ENCODE measurements around the gene MED13L.
A peak's percentile ranks its signal among the peaks of the same experiment; 100 is the strongest.
"Not testable (repeated sequence)": the region's sequence is repeated elsewhere in the genome, so short reads cannot be mapped to it uniquely, and the experiment has no call there.

The MED13L gene

DNA sequence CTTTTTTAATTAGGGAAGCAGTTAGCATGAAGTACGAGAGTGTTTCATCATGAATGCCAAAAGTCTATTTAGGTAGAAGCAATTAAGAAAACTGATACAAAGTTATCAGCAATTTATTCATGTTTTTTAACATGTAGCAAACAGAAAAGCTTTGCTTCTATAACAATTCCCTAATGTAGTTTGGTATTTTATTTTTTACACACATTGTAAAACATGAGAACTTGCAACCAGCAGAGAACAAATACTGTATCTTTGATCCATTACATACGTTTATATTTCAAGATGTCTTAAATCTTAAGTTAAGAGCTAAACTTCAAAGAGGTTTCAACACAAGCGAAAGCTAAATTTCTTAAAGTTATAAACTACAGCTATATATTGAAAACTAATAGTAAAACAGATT lies 39.3 kb downstream of the MED13L start:
- H3K4me1 Mint-ChIP-seq (ENCODE audit: low read depth), result peaks cover 25% of the 10 kb centered on the region
- H3K27me3 Mint-ChIP-seq (ENCODE audit: low read depth), result no peaks in the 10 kb centered on the region
- H3K4me3 Mint-ChIP-seq, result no peak overlapping the region

DNA sequence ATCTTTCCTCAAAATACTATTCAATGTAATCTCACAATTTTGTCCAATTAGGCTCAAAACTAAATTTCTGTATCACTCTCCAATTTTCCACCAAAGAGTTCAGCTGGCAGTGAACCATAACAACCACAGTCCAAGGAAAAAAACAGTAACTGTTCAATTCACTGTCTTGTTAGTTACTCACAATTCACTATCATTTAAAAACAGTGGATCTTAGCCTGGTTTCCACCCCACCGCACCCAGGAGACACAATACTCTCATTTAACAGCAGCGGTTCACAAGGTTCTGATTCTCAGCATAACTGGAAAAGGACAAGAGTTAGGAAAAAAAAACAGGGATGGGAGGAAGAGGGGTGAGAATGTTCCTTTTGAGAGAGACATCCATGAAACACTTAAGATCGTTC lies 40.5 kb downstream of the MED13L start:
- no peak overlapping the region for H3K4me3 Mint-ChIP-seq
- H3K36me3 Mint-ChIP-seq (ENCODE audit: low read depth), result no peaks in the 10 kb centered on the region
- no peaks in the 10 kb centered on the region for H3K9me3 Mint-ChIP-seq
- no peak overlapping the region for H3K27ac Mint-ChIP-seq
- peaks cover 23% of the 10 kb centered on the region for H3K4me1 Mint-ChIP-seq (ENCODE audit: low read depth)
- no peaks in the 10 kb centered on the region for H3K27me3 Mint-ChIP-seq (ENCODE audit: low read depth)

More for the DNA sequence above, 39.3 kb downstream of the MED13L start:
- Mint-ChIP-seq H3K36me3 (ENCODE audit: low read depth) (no peaks in the 10 kb centered on the region), H3K9me3 (no peaks in the 10 kb centered on the region), H3K27ac (no peak overlapping the region)

DNA sequence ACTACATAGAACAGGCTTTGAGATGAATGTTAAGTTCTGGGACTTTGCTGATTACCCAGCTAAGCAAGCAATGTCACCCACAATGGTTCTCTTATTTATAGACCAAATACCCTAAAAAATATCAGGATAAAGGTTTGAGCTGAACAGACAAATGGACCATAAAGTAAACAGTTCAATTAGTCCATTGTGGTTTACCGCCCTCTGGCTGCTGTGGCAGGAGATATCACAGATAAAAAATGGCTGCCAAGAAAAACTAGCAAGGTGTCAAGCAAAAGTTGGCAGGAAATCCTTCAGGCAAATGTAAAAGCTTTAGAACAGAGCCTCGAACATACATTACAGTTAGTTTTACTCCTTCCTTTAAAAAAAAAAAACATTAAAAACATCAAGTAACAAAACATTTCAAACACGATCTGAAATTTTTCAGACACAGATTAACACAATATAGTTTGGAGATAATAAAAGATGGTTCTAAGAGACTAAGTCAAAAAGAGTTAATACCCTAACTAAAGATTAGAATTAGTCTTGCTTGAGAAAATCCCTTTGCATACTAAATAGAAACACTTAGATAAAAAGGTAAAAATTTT lies 41.3 kb downstream of the MED13L start:
- Mint-ChIP-seq H3K4me3 (peak overlapping the region; percentile 13), H3K9me3 (no peaks in the 10 kb centered on the region), H3K36me3 (ENCODE audit: low read depth) (no peaks in the 10 kb centered on the region), H3K27ac (peak overlapping the region; percentile 67), H3K27me3 (ENCODE audit: low read depth) (no peaks in the 10 kb centered on the region), H3K4me1 (ENCODE audit: low read depth) (peaks cover 23% of the 10 kb centered on the region)

DNA sequence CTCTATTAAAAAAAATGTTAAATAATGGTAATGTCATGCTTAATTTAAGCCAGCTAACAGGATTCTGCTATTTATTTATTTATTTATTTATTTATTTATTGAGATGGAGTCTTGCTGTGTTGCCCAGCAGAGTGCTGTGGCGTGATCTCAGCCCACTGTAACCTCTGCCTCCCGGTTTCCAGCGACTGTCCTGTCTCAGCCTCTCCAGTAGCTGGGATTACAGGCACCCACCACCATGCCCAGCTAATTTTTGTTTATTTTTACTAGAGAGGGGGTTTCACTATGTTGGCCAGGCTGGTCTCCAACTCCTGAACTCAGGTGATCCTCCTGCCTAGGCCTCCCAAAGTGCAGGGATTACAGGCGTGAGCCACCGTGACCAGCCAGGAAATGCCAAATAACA lies 43.3 kb downstream of the MED13L start:
- H3K27me3 Mint-ChIP-seq (ENCODE audit: low read depth); H3K4me3 Mint-ChIP-seq; H3K9me3 Mint-ChIP-seq; H3K36me3 Mint-ChIP-seq (ENCODE audit: low read depth); H3K27ac Mint-ChIP-seq: not testable (repeated sequence)
- H3K4me1 Mint-ChIP-seq (ENCODE audit: low read depth), result peaks cover 21% of the 10 kb centered on the region

DNA sequence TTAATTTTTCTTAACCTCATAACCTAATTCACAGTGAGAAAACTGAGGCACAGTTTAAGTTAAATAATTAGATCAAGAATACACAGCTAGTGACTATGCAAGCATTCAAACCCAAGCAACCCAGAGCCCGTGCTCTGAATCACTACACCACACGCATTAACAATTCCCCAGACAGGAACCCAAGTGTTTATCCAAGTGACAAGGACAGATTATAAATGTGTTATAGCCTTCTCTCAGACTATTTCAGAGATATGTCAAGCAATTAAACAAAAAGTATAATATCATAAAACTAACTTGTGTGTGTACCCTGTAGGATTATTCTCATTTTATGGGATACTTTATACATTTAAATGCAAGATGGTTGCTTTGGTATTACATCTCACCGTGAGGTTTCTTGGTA lies 43.8 kb downstream of the MED13L start:
- H3K9me3 Mint-ChIP-seq, result no peaks in the 10 kb centered on the region
- H3K4me3 Mint-ChIP-seq, result no peak overlapping the region
- no peak overlapping the region for H3K27ac Mint-ChIP-seq
- peaks cover 21% of the 10 kb centered on the region for H3K4me1 Mint-ChIP-seq (ENCODE audit: low read depth)
- peaks cover 7% of the 10 kb centered on the region for H3K36me3 Mint-ChIP-seq (ENCODE audit: low read depth)
- no peaks in the 10 kb centered on the region for H3K27me3 Mint-ChIP-seq (ENCODE audit: low read depth)

DNA sequence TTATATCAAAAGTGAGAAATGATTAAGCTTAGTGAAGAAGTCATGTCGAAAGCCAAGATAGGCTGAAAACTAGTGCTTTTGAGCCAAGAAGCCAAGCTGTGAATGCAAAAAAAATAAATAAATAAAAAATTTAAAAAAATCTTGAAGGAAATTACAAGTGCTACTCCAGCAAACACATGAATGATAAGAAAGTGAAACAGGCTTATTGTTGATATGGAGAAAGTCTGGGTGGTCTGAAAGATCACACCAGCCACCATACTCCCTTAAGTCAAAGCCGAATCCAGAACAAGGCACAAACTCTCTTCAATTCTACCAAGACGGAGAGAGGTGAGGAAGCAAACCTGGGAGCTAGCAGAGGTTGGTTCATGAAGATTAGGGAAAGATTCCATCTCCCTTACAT lies 49.7 kb downstream of the MED13L start:
- H3K4me3 Mint-ChIP-seq, result no peak overlapping the region
- H3K27ac Mint-ChIP-seq, result no peak overlapping the region
- H3K36me3 Mint-ChIP-seq (ENCODE audit: low read depth), result peaks cover 19% of the 10 kb centered on the region
- H3K9me3 Mint-ChIP-seq, result no peaks in the 10 kb centered on the region
- peaks cover 1% of the 10 kb centered on the region for H3K4me1 Mint-ChIP-seq (ENCODE audit: low read depth)
- no peaks in the 10 kb centered on the region for H3K27me3 Mint-ChIP-seq (ENCODE audit: low read depth)

DNA sequence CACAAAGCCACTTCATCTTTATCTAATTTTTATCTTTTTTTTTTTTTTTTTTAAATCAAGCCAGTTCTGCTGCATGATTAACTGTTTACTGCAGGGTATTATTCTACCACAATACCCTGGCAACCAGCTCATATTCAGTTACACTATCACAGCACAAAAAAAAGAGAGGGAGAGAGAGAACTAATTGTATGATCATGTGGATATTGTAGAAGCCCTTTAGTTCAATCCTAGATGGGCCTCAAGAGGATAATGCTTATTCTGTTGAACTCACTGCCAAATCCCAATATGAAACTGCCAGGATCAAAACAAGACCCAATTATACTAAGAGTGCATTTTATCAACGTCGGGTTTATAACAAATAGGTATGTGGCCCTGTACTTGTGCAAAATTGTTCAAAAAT lies 51.5 kb downstream of the MED13L start:
- Mint-ChIP-seq H3K4me1 (ENCODE audit: low read depth) (peaks cover 1% of the 10 kb centered on the region), H3K36me3 (ENCODE audit: low read depth) (peaks cover 20% of the 10 kb centered on the region), H3K4me3 (no peak overlapping the region), H3K27me3 (ENCODE audit: low read depth) (no peaks in the 10 kb centered on the region), H3K9me3 (no peaks in the 10 kb centered on the region), H3K27ac (no peak overlapping the region)

DNA sequence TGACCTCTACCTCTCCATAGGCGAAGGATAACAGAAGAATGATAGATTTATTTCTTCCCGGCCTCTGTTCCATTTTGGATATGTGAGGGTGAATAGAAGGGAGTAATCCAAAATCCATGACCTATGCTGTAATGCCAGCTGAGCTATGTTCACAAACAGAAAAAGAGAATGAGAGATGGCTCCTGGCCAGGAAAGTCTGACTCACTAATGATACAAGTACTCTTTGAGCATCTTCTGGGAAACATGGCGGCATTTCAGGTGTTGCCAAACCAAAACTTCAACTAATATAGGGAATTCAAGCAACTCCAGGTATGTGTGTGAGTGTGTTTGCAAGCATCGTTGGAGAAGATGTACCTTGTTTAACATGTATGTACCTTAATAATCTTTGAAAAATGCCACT lies 55.1 kb downstream of the MED13L start:
- no peaks in the 10 kb centered on the region for H3K9me3 Mint-ChIP-seq
- no peak overlapping the region for H3K27ac Mint-ChIP-seq
- no peaks in the 10 kb centered on the region for H3K27me3 Mint-ChIP-seq (ENCODE audit: low read depth)
- no peak overlapping the region for H3K4me3 Mint-ChIP-seq
- H3K4me1 Mint-ChIP-seq (ENCODE audit: low read depth), result peaks cover 6% of the 10 kb centered on the region
- H3K36me3 Mint-ChIP-seq (ENCODE audit: low read depth), result peaks cover 13% of the 10 kb centered on the region

DNA sequence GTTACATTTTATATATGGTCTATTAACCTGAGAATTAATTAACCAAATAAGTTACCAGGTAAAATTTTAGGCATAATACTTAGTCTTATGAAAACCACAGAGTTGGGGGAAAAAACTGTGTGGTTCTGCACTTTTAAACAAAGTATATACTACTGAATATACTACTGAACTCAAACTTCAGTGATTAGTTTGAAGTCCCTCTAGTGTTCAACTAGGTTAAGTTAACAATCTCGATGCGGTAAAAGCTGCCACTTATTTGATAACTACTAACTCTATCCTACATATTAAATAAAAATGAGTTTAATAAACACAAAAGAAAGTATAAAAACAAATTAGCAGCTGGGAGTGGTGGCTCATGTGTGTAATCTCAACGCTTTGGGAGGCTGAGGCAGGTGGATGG lies 56.7 kb downstream of the MED13L start:
- Mint-ChIP-seq H3K4me3 (no peak overlapping the region), H3K27ac (no peak overlapping the region), H3K9me3 (no peaks in the 10 kb centered on the region), H3K4me1 (ENCODE audit: low read depth) (peaks cover 9% of the 10 kb centered on the region), H3K27me3 (ENCODE audit: low read depth) (no peaks in the 10 kb centered on the region), H3K36me3 (ENCODE audit: low read depth) (peaks cover 11% of the 10 kb centered on the region)

DNA sequence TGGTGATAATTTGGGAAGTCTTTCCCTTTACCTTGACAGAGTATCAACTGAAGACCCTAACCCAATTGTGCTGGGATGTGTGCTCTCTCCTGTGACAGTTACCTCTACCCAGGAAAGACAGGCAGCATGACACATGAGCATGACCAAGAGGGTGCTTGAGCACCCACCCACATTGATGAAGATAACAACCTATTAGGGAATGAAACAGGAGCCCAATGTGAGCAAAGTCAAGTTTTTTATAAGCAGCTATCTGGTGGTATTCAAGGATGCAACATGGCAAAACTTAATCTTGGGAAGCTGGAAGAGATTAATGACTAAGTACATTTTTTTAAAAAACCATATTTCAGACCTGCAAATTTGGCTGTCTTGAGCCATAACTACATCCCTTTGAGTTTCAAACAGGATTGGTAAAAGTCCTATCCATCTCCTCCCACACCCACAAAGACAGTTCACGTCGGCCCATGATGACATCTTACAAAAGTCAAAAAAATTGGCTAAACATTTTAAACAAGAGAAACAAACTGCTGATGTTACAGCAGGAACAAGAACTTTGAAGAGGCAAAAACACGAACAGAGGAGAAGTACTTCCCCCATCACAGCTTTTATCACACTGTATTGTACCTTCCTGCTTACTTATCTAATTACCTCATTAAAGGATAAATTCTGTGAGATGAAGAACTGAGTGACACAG lies 60.3 kb downstream of the MED13L start:
- Mint-ChIP-seq H3K4me3 (no peak overlapping the region), H3K27me3 (ENCODE audit: low read depth) (no peaks in the 10 kb centered on the region), H3K4me1 (ENCODE audit: low read depth) (peaks cover 27% of the 10 kb centered on the region)

DNA sequence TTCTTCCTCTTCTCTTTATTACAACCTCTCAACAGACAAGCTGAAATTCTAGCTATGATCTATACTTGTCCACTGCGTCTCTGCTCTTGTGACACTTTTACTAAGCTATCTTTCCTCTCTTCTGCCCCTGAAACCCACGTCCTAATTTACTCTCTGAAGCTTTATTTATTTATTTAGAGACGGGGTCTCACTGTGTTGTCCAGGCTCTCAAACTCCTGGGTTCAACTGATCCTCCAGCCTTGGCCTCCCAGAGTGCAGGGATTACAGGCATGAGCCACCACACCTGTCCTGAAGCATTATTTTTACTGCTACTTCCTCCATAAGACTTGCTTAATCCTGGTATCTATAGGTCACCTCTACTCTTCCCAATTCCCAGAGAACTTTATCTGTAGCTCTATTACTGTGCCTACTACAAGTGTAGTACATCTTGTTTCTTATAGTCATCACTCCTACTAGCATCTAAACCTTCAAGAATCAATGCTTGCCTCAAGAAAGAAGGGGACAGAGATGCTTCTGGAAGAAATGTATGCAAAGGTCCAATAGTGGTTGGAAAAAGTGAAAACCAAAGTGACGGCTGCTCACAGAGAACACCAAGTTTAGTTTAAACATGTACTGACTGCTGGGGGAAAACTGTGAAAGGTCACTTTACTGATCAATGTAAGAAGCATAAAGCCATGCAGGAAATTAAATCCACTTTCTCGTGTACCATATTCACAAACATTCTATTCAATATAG lies 61.3 kb downstream of the MED13L start:
- Mint-ChIP-seq H3K9me3 (no peaks in the 10 kb centered on the region), H3K36me3 (ENCODE audit: low read depth) (peaks cover 1% of the 10 kb centered on the region), H3K4me1 (ENCODE audit: low read depth) (peaks cover 27% of the 10 kb centered on the region), H3K4me3 (no peak overlapping the region), H3K27me3 (ENCODE audit: low read depth) (no peaks in the 10 kb centered on the region), H3K27ac (no peak overlapping the region)

More for the DNA sequence above, 60.3 kb downstream of the MED13L start:
- Mint-ChIP-seq H3K9me3 (no peaks in the 10 kb centered on the region), H3K36me3 (ENCODE audit: low read depth) (peaks cover 1% of the 10 kb centered on the region), H3K27ac (no peak overlapping the region)

DNA sequence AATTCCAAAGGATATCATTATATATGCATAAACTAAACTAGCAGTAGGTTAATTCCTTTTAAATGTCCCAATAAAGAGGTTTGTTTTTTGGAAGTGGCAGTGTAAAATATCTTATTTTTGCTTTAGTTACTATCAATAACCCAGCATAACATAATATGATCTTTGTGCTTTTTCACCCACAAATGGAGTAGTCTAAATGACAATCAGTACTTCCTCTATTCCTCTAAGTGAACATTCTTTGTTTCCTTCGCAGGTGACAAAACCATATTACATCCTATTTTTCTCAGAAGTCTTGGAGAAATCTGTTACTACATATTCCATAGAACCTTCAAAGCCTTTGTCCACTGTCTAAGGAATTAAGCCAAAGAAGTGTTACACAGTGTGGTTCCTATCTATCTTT lies 62.5 kb downstream of the MED13L start:
- Mint-ChIP-seq H3K27me3 (ENCODE audit: low read depth) (no peaks in the 10 kb centered on the region), H3K4me3 (no peak overlapping the region), H3K36me3 (ENCODE audit: low read depth) (peaks cover 1% of the 10 kb centered on the region), H3K4me1 (ENCODE audit: low read depth) (peaks cover 36% of the 10 kb centered on the region), H3K9me3 (no peaks in the 10 kb centered on the region), H3K27ac (no peak overlapping the region)

DNA sequence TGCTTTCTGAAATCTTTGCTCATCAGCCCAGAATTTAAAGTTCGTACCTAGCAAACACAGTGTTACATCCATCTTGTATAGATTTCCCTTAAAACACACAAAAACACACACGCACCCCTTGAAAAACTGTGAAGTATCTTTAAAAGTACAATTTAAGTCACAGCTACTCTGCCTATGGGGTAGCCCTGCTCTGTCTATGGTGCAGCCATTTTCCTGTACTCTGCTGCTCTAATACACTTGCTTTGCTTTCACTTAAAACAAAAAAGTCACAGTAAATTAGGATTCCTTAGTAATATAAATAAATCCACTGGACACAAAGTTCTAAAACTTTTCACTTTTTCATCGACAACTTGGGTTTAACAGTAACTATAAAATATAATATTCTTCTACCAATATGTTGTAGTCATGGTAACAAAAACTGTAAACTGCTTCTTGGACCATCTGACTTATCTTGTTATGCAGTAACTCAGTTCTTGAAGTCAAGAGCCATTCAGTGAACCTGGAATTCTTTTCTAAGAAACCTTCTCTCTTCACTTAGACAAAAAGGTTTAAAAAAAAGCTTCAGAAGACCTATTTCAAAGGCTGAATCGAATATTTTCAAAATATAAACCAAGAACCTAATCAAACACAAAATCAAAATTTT lies 63.5 kb downstream of the MED13L start:
- Mint-ChIP-seq H3K36me3 (ENCODE audit: low read depth) (peaks cover 1% of the 10 kb centered on the region), H3K9me3 (no peaks in the 10 kb centered on the region), H3K27ac (no peak overlapping the region), H3K4me1 (ENCODE audit: low read depth) (peaks cover 40% of the 10 kb centered on the region), H3K4me3 (no peak overlapping the region), H3K27me3 (ENCODE audit: low read depth) (no peaks in the 10 kb centered on the region)

DNA sequence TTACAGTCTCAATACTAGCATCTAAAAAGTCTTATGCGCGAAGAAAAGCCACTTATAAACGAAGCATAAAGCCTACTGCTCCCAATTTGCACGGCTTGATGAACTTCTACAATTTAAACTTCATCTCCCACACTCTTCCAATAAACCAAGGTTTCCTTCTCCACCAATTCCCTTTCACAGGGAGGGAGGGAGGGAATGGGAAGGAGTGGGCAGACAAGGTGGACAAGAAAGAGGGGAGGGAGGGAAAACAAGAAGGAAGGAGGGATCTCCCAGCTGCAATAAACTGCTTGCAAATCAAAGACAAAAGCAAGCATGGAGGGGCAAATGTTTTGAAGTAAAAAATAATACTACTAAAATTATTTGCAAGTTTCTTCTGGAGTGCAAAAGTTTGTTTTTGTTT lies 64.5 kb downstream of the MED13L start:
- Mint-ChIP-seq H3K4me1 (ENCODE audit: low read depth) (peaks cover 40% of the 10 kb centered on the region), H3K4me3 (no peak overlapping the region), H3K27ac (no peak overlapping the region), H3K27me3 (ENCODE audit: low read depth) (no peaks in the 10 kb centered on the region), H3K36me3 (ENCODE audit: low read depth) (peaks cover 1% of the 10 kb centered on the region), H3K9me3 (no peaks in the 10 kb centered on the region)

DNA sequence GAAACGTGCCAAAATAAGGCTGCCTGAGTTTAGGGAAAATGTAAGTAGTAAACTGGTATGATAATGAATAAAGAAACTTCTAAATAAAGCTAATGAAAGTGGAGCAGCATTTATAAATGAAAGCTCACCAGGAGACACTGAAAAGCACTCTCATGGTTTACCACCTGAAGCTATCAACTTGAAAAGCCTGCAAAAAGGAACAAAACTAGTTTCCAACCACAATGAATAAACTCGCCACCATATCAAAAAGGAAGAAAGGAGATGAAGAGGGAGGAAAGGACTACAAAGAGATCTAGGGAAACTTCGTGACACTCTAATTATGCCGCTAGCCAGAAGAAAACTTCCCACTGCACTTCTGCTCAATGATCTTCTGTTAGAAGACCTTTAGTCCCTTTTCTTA lies 66.7 kb downstream of the MED13L start:
- H3K27ac Mint-ChIP-seq, result no peak overlapping the region
- no peaks in the 10 kb centered on the region for H3K27me3 Mint-ChIP-seq (ENCODE audit: low read depth)
- no peaks in the 10 kb centered on the region for H3K36me3 Mint-ChIP-seq (ENCODE audit: low read depth)
- no peak overlapping the region for H3K4me3 Mint-ChIP-seq
- H3K9me3 Mint-ChIP-seq, result no peaks in the 10 kb centered on the region
- peaks cover 32% of the 10 kb centered on the region for H3K4me1 Mint-ChIP-seq (ENCODE audit: low read depth)

Measured in T-helper 1 cell treated with Interleukin-12 subunit alpha and Interleukin-12 subunit beta and Interleukin-4 antibody, amounts not matched to agents 30 μg/mL and 1 μg/mL, for 36 hours (primary cell).